IgD-negative memory B cell (primary cell): ENCODE results near the gene PKNOX2. TPM values are rescaled to one million over a fixed set of nuclear protein-coding genes. Genes with fewer than 3 reads are reported as not detected.

ENCODE experiments used
- H3K27ac Mint-ChIP-seq, 3 donors: one replicate each; pipeline ENCODE4 v1.8.0; 2020 to 2022; ENCODE audit warnings: mild to moderate bottlenecking in 3 of 3, mixed read lengths in 3 of 3, moderate library complexity in 1 of 3
- H3K27me3 Mint-ChIP-seq: one replicate; pipeline ENCODE4 v1.8.0; 2021; ENCODE audit warnings: mixed read lengths
- H3K36me3 Mint-ChIP-seq: one replicate; pipeline ENCODE4 v1.8.0; 2020; ENCODE audit warnings: mild to moderate bottlenecking, mixed read lengths
- H3K4me1 Mint-ChIP-seq, 3 donors: one replicate each; pipeline ENCODE4 v1.8.0; 2020 to 2022; ENCODE audit warnings: mixed read lengths in 3 of 3, mild to moderate bottlenecking in 1 of 3
- H3K4me3 Mint-ChIP-seq, 4 donors: one replicate each; pipeline ENCODE4 v1.8.0; 2020 to 2022; ENCODE audit warnings: mild to moderate bottlenecking in 4 of 4, mixed read lengths in 4 of 4, moderate library complexity in 3 of 4
- H3K9me3 Mint-ChIP-seq, 3 donors: one replicate each; pipeline ENCODE4 v1.8.0; 2020 to 2021; ENCODE audit warnings: mixed read lengths in 3 of 3, mild to moderate bottlenecking in 1 of 3
- polyA plus RNA-seq: library from polyadenylated mRNA; unstranded; fragments of 300-500 nt; fragmentation: Illumina TruSeq; gene quantifications from one replicate; pipeline ENCODE4 v1.2.3, GENCODE V29; 2021

The PKNOX2 gene
- polyA plus RNA-seq, 1 donor from 2014 or later = not detected

- H3K27ac Mint-ChIP-seq = no peak overlapping the region
- H3K4me1 Mint-ChIP-seq = no peaks in the 10 kb centered on the region
- no peaks in the 10 kb centered on the region for H3K36me3 Mint-ChIP-seq
- no peaks in the 10 kb centered on the region for H3K9me3 Mint-ChIP-seq
- H3K4me3 Mint-ChIP-seq = no peak overlapping the region
- peaks cover 1% of the 10 kb centered on the region for H3K27me3 Mint-ChIP-seq
Measured at GRCh38 chr11:125457814-125458343, 293.3 kb downstream of the PKNOX2 start.

DNA sequence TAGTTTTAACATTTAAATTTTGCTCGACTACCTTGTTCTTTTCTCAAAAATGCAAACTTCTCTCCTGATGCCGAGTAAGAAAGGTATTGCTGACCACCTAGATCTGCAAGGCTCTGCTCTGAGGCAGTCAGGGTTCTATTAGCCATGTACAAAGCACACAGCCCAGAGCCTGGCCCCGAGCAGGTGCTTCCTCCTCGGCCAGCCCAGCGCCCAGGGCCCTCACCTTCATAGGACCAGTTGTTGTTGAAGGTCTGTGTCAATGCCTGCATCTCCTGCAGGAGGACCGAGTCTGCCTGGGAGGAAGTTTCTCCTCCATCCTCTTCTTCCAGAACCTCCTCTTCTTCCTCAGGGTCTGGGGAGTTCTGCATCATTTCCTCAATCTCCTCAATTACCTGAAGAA, 295.7 kb downstream of the PKNOX2 start:
- peaks cover 1% of the 10 kb centered on the region for H3K27me3 Mint-ChIP-seq
- no peaks in the 10 kb centered on the region for H3K9me3 Mint-ChIP-seq
- H3K27ac Mint-ChIP-seq = no peak overlapping the region
- no peaks in the 10 kb centered on the region for H3K4me1 Mint-ChIP-seq
- H3K4me3 Mint-ChIP-seq = peak overlapping the region in 1 of 4 donors; percentile 17
- H3K36me3 Mint-ChIP-seq = no peaks in the 10 kb centered on the region

- Mint-ChIP-seq H3K9me3 (no peaks in the 10 kb centered on the region), H3K36me3 (no peaks in the 10 kb centered on the region), H3K27me3 (peaks cover 2% of the 10 kb centered on the region), H3K27ac (peak overlapping the region in 1 of 3 donors; percentile 40), H3K4me1 (no peaks in the 10 kb centered on the region), H3K4me3 (no peak overlapping the region)
Measured at GRCh38 chr11:125463590-125464269, 299.2 kb downstream of the PKNOX2 start.

DNA sequence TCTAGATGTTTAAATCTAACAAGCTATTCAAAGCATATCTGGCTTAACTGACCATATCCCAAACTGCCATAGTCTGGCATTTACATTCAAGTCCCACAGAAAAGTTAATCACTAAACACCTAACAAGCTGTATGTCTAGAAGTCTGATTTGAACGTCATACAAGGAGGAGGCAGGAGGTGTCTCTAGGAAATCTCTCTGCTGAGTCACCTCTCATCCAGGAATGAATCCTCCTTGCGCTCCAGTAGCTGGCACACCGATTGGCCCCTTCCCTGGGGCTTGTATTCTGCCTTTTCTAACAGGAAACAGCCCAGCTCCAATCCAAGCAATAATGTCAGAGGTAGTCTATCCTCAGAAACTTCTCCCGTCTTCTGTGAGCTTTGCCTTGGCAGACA, 299.7 kb downstream of the PKNOX2 start:
- no peak overlapping the region for H3K4me3 Mint-ChIP-seq
- no peak overlapping the region for H3K27ac Mint-ChIP-seq
- H3K36me3 Mint-ChIP-seq = no peaks in the 10 kb centered on the region

GRCh38 chr11:125464666-125465065, 300.1 kb downstream of the PKNOX2 start:
- no peaks in the 10 kb centered on the region for H3K9me3 Mint-ChIP-seq
- H3K36me3 Mint-ChIP-seq = no peaks in the 10 kb centered on the region
- no peak overlapping the region for H3K4me3 Mint-ChIP-seq
- H3K27me3 Mint-ChIP-seq = peaks cover 2% of the 10 kb centered on the region
- no peaks in the 10 kb centered on the region for H3K4me1 Mint-ChIP-seq
- no peak overlapping the region for H3K27ac Mint-ChIP-seq

More for the DNA sequence above, 299.7 kb downstream of the PKNOX2 start:
- Mint-ChIP-seq H3K4me1 (no peaks in the 10 kb centered on the region), H3K9me3 (no peaks in the 10 kb centered on the region), H3K27me3 (peaks cover 2% of the 10 kb centered on the region)

GRCh38 chr11:125465255-125465654, 300.7 kb downstream of the PKNOX2 start:
- H3K4me3 Mint-ChIP-seq = no peak overlapping the region
- no peaks in the 10 kb centered on the region for H3K9me3 Mint-ChIP-seq
- H3K36me3 Mint-ChIP-seq = no peaks in the 10 kb centered on the region
- peaks cover 2% of the 10 kb centered on the region for H3K27me3 Mint-ChIP-seq
- H3K4me1 Mint-ChIP-seq = no peaks in the 10 kb centered on the region
- no peak overlapping the region for H3K27ac Mint-ChIP-seq

GRCh38 chr11:125465701-125466100, 301.1 kb downstream of the PKNOX2 start:
- no peaks in the 10 kb centered on the region for H3K36me3 Mint-ChIP-seq
- no peak overlapping the region for H3K4me3 Mint-ChIP-seq
- peak overlapping the region in 1 of 3 donors; percentile 29 for H3K27ac Mint-ChIP-seq
- H3K9me3 Mint-ChIP-seq = no peaks in the 10 kb centered on the region
- no peaks in the 10 kb centered on the region for H3K4me1 Mint-ChIP-seq
- H3K27me3 Mint-ChIP-seq = peaks cover 2% of the 10 kb centered on the region

DNA sequence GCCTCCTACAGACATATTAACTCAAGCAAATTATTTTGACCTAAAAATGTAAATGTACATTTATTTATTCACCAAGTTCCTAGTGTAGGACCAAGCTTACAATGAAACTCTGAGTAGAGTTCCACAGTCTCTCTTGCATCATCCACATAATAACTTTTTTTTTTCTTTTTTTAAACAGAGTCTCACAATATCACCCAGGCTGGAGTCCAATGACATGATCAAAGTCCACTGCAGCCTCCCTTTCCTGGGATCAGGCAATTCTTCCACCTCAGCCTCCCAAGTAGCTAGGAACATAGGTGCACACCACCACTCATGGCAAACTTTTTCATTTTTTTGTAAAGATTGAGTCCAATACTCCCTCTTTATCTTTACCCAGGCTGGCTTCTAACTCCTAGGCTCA, 303.5 kb downstream of the PKNOX2 start:
- peaks cover 1% of the 10 kb centered on the region for H3K27me3 Mint-ChIP-seq
- H3K36me3 Mint-ChIP-seq = no peaks in the 10 kb centered on the region
- no peak overlapping the region for H3K4me3 Mint-ChIP-seq
- no peaks in the 10 kb centered on the region for H3K9me3 Mint-ChIP-seq
- H3K27ac Mint-ChIP-seq = no peak overlapping the region
- H3K4me1 Mint-ChIP-seq = no peaks in the 10 kb centered on the region

DNA sequence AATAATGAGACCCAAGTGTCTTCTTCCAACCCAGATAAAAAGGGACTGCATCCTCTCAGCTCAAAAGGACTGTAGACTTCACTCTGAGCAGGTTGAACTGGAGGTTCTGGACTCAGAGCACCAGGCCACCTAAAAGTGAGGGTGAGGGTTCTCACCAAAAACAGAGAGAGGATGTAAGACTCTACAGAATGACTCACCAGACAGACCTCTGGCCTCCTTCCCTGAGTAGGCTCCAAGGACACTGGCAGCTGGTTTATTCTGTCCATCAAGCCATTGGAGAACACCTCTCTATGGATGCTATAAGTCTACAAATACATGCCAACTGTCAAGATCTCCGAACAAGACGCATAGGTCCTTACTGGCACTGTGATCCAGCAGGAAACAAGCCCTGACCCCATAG, 304.3 kb downstream of the PKNOX2 start:
- Mint-ChIP-seq H3K36me3 (no peaks in the 10 kb centered on the region), H3K9me3 (no peaks in the 10 kb centered on the region)

GRCh38 chr11:125470355-125470754, 305.8 kb downstream of the PKNOX2 start:
- Mint-ChIP-seq H3K9me3 (no peaks in the 10 kb centered on the region), H3K4me1 (no peaks in the 10 kb centered on the region), H3K27me3 (peaks cover 4% of the 10 kb centered on the region), H3K4me3 (no peak overlapping the region), H3K27ac (no peak overlapping the region), H3K36me3 (no peaks in the 10 kb centered on the region)

More for the DNA sequence above, 304.3 kb downstream of the PKNOX2 start:
- no peak overlapping the region for H3K27ac Mint-ChIP-seq
- peaks cover 1% of the 10 kb centered on the region for H3K27me3 Mint-ChIP-seq
- H3K4me1 Mint-ChIP-seq = no peaks in the 10 kb centered on the region
- no peak overlapping the region for H3K4me3 Mint-ChIP-seq

GRCh38 chr11:125476721-125477120, 312.2 kb downstream of the PKNOX2 start:
- H3K36me3 Mint-ChIP-seq = no peaks in the 10 kb centered on the region
- H3K4me1 Mint-ChIP-seq = peaks cover 0 to 2% (median 0%) of the 10 kb centered on the region in 3 donors
- peak overlapping the region in 1 of 3 donors; percentile 25 for H3K27ac Mint-ChIP-seq
- peaks cover 5% of the 10 kb centered on the region for H3K27me3 Mint-ChIP-seq
- no peaks in the 10 kb centered on the region for H3K9me3 Mint-ChIP-seq
- no peak overlapping the region for H3K4me3 Mint-ChIP-seq

DNA sequence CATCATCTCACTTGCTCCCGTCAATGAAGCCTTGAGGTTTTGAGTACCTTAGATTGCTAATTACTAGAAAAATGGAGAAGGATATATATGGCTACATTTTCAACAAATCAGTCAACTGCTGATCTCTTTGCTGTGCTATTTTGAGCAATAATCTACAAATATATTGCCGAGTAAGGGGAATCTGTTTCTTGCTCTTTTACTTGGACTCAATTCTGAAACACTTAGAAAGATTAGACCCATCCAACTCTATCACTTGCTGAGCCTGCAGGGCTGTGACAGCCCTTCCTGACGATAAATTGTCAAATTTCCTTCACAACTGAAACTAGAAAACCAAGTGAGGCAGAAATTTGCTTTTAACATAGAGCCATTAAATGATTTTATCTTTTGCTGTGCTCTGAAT, 314.6 kb downstream of the PKNOX2 start:
- no peak overlapping the region for H3K27ac Mint-ChIP-seq
- H3K36me3 Mint-ChIP-seq = no peaks in the 10 kb centered on the region
- H3K9me3 Mint-ChIP-seq = no peaks in the 10 kb centered on the region
- no peak overlapping the region for H3K4me3 Mint-ChIP-seq
- peaks cover 0 to 2% (median 0%) of the 10 kb centered on the region in 3 donors for H3K4me1 Mint-ChIP-seq
- peaks cover 5% of the 10 kb centered on the region for H3K27me3 Mint-ChIP-seq

DNA sequence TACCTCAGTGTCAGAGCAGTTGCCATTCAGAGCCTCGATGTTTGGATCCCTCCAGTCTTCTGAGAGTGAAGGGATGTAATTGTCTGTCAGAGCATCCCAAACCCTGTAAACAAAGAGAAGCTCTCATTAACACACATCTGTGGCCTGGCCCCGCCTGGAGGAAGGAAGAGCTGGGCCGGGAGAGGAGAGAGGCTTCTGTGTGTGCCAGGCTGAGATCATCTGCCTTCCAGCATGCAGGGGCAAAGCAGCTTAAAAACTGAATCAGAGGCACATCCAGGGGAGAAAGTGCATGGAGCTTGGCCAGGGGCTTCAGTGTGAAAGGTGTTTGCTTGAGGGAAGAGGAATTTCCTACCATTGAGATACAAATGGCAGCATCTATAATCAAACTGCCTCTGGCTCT, 317.0 kb downstream of the PKNOX2 start:
- no peaks in the 10 kb centered on the region for H3K36me3 Mint-ChIP-seq
- no peaks in the 10 kb centered on the region for H3K9me3 Mint-ChIP-seq
- H3K27me3 Mint-ChIP-seq = no peaks in the 10 kb centered on the region
- H3K4me3 Mint-ChIP-seq = no peak overlapping the region
- H3K4me1 Mint-ChIP-seq = peaks cover 0 to 3% (median 2%) of the 10 kb centered on the region in 3 donors
- H3K27ac Mint-ChIP-seq = no peak overlapping the region
